Transverse colon (tissue), 4 donors: ENCODE results near the gene IFT122. TPM values are rescaled to one million over a fixed set of nuclear protein-coding genes. Genes with fewer than 3 reads are reported as not detected.
"Not testable (repeated sequence)": the region's sequence is repeated elsewhere in the genome, so short reads cannot be mapped to it uniquely, and the experiment has no call there.

ENCODE experiments used
- DNase-seq: peaks from one replicate; pipeline ENCODE4 v3.0.0-alpha.2; 2019
- H3K27ac ChIP-seq, 4 donors: fragments of 200-600 bp; sonication (generic); 2 replicates each; pipeline ENCODE4 v1.5.1; 2016 to 2018; ENCODE audit warnings: inconsistent platforms in 4 of 4
- H3K27me3 ChIP-seq: fragments of 200-600 bp; sonication (generic); 2 replicates; pipeline ENCODE4 v1.5.1; 2017; ENCODE audit warnings: inconsistent platforms
- H3K36me3 ChIP-seq, 4 donors: fragments of 200-600 bp; sonication (generic); 2 replicates each; pipeline ENCODE4 v1.5.1; 2017 to 2019; ENCODE audit warnings: inconsistent platforms in 4 of 4
- H3K4me1 ChIP-seq, 4 donors: fragments of 200-600 bp; sonication (generic); 2 replicates each; pipeline ENCODE4 v1.5.1; 2017 to 2020; ENCODE audit warnings: inconsistent platforms in 4 of 4
- H3K4me3 ChIP-seq, 4 donors: fragments of 200-600 bp; sonication (generic); 1 replicate in 1 of 4; 2 replicates in 3 of 4; pipeline versions ENCODE4 v1.5.1 to v1.6.1; 2017 to 2019; ENCODE audit warnings: inconsistent platforms in 4 of 4
- H3K9me3 ChIP-seq, 2 donors: fragments of 200-600 bp; sonication (generic); 2 replicates each; pipeline ENCODE4 v1.5.1; 2017 to 2019; ENCODE audit warnings: inconsistent platforms in 2 of 2
- EP300 ChIP-seq: sonication (generic); formaldehyde crosslinking; IDR thresholded peaks from one replicate; pipeline ENCODE4 v1.6.1; 2017; ENCODE audit warnings: antibody characterized with exemption, low read depth
- POLR2A ChIP-seq: fragments of 450-650 bp; IDR thresholded peaks from one replicate; pipeline ENCODE4 v1.6.1; 2016; ENCODE audit warnings: antibody characterized with exemption, mild to moderate bottlenecking, moderate library complexity
- POLR2AphosphoS5 ChIP-seq, 3 donors: sonication (generic); formaldehyde crosslinking; IDR thresholded peaks; one replicate each; pipeline ENCODE4 v1.6.1; 2016; ENCODE audit warnings: antibody characterized with exemption in 3 of 3
- WGBS, 2 donors: methylation state at CpG; one replicate each; pipeline ENCODE4 v1.1.5; 2018; ENCODE audit warnings: low coverage in 1 of 2; 5-methylcytosine and 5-hydroxymethylcytosine counted together
- in situ Hi-C, 4 donors: fragments of 200-750 bp; cut with MboI; loops; one replicate each; pipeline versions ENCODE4 v1.15.0 to v1.15.1; 2017; ENCODE audit warnings: low sequenced_read_pairs in 3 of 4, low pct_ligation_motif_present in 1 of 4, low pct_unique_long_range_greater_than_20kb in 1 of 4
- intact Hi-C: fragments of 100-400 bp; cut with DNase I; formaldehyde crosslinking; loops from one replicate; pipeline ENCODE4 v1.15.1; 2023; ENCODE audit warnings: low total_unique reads
- total RNA-seq, 4 donors: library from RNA; depleted of rRNA; stranded (reverse); fragments of >200 nt; gene quantifications; one replicate each; pipeline ENCODE4 v1.1.0, GENCODE V29; 2016
- TF ChIP-seq, protein P1 (sequence below), 5 experiments: fragments of 200-600 bp in 3 of 5; fragments of 450-650 bp in 2 of 5; sonication (generic) in 3 of 5; IDR thresholded peaks; 1 replicate in 2 of 5; 2 replicates in 3 of 5; pipeline ENCODE4 v1.5.1; 2016 to 2017; ENCODE audit warnings: antibody characterized with exemption in 5 of 5, inconsistent platforms in 3 of 5, mild to moderate bottlenecking in 2 of 5, moderate library complexity in 1 of 5

IFT122 gene
- total RNA-seq, 4 donors from 2014 or later, result 15.0 to 77.6 (median 16.7) TPM

DNA sequence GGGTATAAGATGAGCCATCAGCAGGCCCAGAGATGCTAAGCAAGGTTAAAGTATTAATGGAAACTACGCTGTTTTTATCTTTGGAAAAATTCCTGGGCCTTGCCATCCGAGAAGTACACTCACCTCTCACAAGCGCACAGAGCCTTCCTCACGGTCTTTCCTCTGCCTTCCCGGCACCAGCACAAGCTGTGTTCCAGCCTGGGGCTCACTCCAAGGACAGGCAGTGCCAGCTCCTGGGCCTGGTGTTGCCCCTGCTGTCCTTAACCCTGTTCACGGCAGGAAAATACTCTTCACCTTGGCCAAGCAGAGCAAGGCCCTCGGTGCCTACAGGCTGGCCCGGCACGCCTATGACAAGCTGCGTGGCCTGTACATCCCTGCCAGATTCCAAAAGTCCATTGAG, 74.1 kb downstream of the IFT122 start:
- intact Hi-C loops, result no loop called here
- Histone ChIP-seq H3K27me3 (no peaks in the 10 kb centered on the region), H3K4me1 (no peaks in the 10 kb centered on the region), H3K9me3 (no peaks in the 10 kb centered on the region), H3K36me3 (no peaks in the 10 kb centered on the region), H3K4me3 (no peak overlapping the region), H3K27ac (no peak overlapping the region)
- DNase-seq, result no peak
- in situ Hi-C loops, result no loop called here
- WGBS, 2 donors, result 94% methylated on average over 10 of the region's 10 CpGs; no CpG with 5 or more reads in 1 of the 2 donors
- TF ChIP-seq, protein P1, sequence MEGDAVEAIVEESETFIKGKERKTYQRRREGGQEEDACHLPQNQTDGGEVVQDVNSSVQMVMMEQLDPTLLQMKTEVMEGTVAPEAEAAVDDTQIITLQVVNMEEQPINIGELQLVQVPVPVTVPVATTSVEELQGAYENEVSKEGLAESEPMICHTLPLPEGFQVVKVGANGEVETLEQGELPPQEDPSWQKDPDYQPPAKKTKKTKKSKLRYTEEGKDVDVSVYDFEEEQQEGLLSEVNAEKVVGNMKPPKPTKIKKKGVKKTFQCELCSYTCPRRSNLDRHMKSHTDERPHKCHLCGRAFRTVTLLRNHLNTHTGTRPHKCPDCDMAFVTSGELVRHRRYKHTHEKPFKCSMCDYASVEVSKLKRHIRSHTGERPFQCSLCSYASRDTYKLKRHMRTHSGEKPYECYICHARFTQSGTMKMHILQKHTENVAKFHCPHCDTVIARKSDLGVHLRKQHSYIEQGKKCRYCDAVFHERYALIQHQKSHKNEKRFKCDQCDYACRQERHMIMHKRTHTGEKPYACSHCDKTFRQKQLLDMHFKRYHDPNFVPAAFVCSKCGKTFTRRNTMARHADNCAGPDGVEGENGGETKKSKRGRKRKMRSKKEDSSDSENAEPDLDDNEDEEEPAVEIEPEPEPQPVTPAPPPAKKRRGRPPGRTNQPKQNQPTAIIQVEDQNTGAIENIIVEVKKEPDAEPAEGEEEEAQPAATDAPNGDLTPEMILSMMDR (IDR thresholded peaks at IDR 0.05), result no peak
- no peak for TF ChIP-seq EP300
- TF ChIP-seq POLR2A, result no peak
- TF ChIP-seq POLR2AphosphoS5 (IDR thresholded peaks at IDR 0.05), result no peak

DNA sequence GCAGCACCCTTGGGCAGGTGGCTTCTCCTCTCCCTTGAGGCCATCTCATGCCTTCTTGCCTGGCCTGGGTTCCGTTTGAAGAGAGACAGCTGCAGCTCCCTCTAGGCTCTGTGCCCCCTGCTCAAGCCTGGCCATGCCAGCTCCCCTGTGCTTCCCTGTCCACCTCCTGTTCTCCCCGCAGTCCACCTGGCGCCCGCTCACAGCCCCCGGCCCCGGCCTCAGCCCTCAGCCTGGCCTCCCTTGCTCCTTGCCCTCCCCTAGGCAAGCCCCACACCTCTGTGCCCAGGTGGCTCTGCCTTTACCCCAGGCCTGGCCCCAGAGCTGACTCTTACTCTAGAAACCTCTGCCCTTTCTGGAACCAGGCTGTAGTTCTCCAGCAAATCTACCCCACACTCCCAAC, 74.5 kb downstream of the IFT122 start:
- in situ Hi-C loops (no loop called here), intact Hi-C loops (no loop called here)
- H3K36me3 ChIP-seq, result no peaks in the 10 kb centered on the region
- WGBS, 2 donors, result 82% methylated on average over 6 of the region's 6 CpGs; no CpG with 5 or more reads in 1 of the 2 donors
- TF ChIP-seq POLR2A, result no peak
- TF ChIP-seq EP300, result no peak
- TF ChIP-seq, protein P1 (IDR thresholded peaks at IDR 0.05), result no peak
- no peak for TF ChIP-seq POLR2AphosphoS5 (IDR thresholded peaks at IDR 0.05)
- DNase-seq, result no peak
- no peak overlapping the region for H3K4me3 ChIP-seq
- no peak overlapping the region for H3K27ac ChIP-seq
- H3K4me1 ChIP-seq, result no peaks in the 10 kb centered on the region
- no peaks in the 10 kb centered on the region for H3K9me3 ChIP-seq
- H3K27me3 ChIP-seq, result no peaks in the 10 kb centered on the region

DNA sequence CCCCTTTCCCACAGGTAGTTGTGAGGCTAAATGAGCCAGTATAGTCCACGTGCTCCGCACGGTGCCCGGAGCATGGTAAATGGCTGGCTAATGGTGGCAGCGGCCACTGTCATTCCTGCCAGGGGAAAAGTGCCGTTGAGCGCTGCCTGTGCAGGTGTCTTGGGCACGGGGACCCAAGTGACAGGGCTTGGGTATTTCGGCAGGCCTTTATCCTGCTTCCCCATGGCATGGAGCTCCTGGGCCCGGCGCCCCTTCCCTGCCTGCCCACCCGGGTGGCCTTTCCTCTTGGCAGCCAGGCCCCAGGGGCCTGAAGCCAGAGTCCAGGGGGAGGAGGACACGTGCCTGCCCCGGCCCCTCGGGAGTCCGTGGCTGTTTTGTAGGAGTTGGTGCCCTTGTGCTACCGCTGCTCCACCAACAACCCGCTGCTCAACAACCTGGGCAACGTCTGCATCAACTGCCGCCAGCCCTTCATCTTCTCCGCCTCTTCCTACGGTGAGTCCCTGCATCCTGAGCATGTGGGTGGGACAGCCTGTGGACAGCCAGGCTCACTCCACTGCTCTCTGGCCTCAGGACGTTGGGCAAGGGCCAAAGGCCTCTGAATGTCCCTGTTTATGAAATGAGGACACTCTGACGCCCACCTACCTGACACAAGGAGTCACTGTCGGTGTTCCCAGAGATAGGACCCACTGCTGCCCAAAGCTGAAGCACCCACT, 75.2 kb downstream of the IFT122 start:
- H3K9me3 ChIP-seq, H3K36me3 ChIP-seq, in situ Hi-C loops, intact Hi-C loops, H3K27me3 ChIP-seq, H3K4me3 ChIP-seq, DNase-seq, H3K27ac ChIP-seq, H3K4me1 ChIP-seq: not testable (repeated sequence)
- WGBS, 2 donors, result 95% methylated on average over 15 of the region's 25 CpGs; no CpG with 5 or more reads in 1 of the 2 donors

DNA sequence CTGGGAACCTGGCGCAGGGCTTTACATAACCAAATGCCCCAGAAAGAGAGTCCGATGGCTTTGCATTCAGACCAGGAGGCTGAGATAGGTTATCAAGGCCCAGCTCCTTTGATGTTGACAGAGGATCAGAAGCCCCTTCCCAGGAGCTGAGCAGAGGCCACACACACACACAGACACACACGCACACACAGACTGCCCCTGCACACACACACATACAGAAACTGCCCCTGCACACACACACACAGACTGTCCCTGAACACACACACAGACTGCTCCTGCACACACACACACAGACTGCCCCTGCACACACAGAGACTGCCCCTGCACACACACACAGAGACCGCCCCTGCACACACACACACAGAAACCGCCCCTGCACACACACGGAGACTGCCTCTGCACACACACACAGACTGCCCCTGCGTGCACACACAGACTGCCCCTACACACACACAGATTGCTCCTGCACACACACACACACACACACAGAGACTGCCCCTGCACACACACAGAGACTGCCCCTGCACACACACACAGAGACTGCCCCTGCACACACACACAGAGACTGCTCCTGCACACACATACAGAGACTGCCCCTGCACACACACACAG, 75.9 kb downstream of the IFT122 start:
- H3K27me3 ChIP-seq, H3K4me3 ChIP-seq, H3K4me1 ChIP-seq, intact Hi-C loops, DNase-seq, H3K9me3 ChIP-seq, H3K36me3 ChIP-seq, H3K27ac ChIP-seq, in situ Hi-C loops: not testable (repeated sequence)
- WGBS, 2 donors, result 94% methylated on average over 7 of the region's 7 CpGs; no CpG with 5 or more reads in 1 of the 2 donors

DNA sequence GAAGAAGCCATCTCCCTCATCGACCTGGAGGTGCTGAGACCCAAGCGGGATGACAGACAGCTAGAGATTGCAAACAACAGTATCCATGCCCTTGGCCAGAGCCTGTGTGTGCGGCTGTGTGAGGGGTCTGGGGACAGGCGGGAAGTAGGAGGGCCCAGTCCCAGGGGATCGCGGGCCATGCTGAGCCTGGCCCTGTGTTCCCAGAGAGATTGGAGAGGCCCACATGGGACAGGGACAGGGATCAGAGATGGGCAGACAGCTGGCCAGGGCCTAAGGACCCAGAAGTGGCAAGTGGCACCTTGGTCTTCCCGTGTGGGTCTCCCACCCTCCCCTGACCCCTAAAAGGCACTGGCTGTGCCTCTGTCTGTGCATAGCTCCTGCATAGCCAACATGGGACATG, 77.5 kb downstream of the IFT122 start:
- 87% methylated on average over 7 of the region's 7 CpGs; no CpG with 5 or more reads in 1 of the 2 donors for WGBS, 2 donors
- H3K27me3 ChIP-seq, result no peaks in the 10 kb centered on the region
- no peaks in the 10 kb centered on the region for H3K36me3 ChIP-seq
- TF ChIP-seq POLR2A (no peak), POLR2AphosphoS5 (IDR thresholded peaks at IDR 0.05) (no peak), EP300 (no peak)
- TF ChIP-seq, protein P1 (IDR thresholded peaks at IDR 0.05), result no peak
- no peak overlapping the region for H3K27ac ChIP-seq
- intact Hi-C loops (no loop called here), in situ Hi-C loops (no loop called here)
- no peaks in the 10 kb centered on the region for H3K9me3 ChIP-seq
- H3K4me1 ChIP-seq, result no peaks in the 10 kb centered on the region
- no peak for DNase-seq
- no peak overlapping the region for H3K4me3 ChIP-seq
